T-helper 1 cell treated with Interleukin-12 subunit alpha and Interleukin-12 subunit beta and Interleukin-4 antibody, amounts not matched to agents 30 ng/mL and 1 ng/mL, for 36 hours (primary cell): ENCODE results near the gene TMEM179. TPM values are rescaled to one million over a fixed set of nuclear protein-coding genes. Genes with fewer than 3 reads are reported as not detected.
"Not testable (repeated sequence)": the region's sequence is repeated elsewhere in the genome, so short reads cannot be mapped to it uniquely, and the experiment has no call there.

Experiments
- intact Hi-C: fragments of 100-400 bp; cut with micrococcal nuclease; formaldehyde crosslinking; loops from one replicate; pipeline ENCODE4 v1.15.1; 2024
- total RNA-seq: library from RNA; stranded (reverse); gene quantifications from 2 replicates; pipeline ENCODE4 v1.2.3, GENCODE V29; 2022

The TMEM179 gene
- 0.15 and 0.25 TPM in 2 replicates for total RNA-seq

GRCh38 chr14:104604458-104605449 is at the start of gene TMEM179:
Gene TMEM179 (minus strand): TSS chr14:104604772. CDS start chr14:104604741, 31 bp downstream.
- intact Hi-C loops, result no loop called here

GRCh38 chr14:104654119-104654518 is 49.5 kb upstream of the TMEM179 start:
- intact Hi-C loops, result no loop called here

GRCh38 chr14:104653130-104653920 is 48.8 kb upstream of the TMEM179 start:
- intact Hi-C loops, result not testable (repeated sequence)

- intact Hi-C loops, result no loop called here
Observed at GRCh38 chr14:104652386-104652785, 47.8 kb upstream of the TMEM179 start.

GRCh38 chr14:104651876-104652260 is 47.3 kb upstream of the TMEM179 start:
- intact Hi-C loops, result no loop called here

- intact Hi-C loops, result loop anchor here (1.0 kb wide), 1 partner anchor 57 kb away; no protein-coding TSS in a partner anchor
Observed at GRCh38 chr14:104650981-104651875, 46.7 kb upstream of the TMEM179 start.

GRCh38 chr14:104650057-104650980 is 45.7 kb upstream of the TMEM179 start:
- intact Hi-C loops, result loop anchor here (1.0 kb wide), 1 partner anchor 58 kb away; no protein-coding TSS in a partner anchor

GRCh38 chr14:104647467-104648043 is 43.0 kb upstream of the TMEM179 start:
- intact Hi-C loops, result no loop called here

GRCh38 chr14:104644656-104645378 is 40.2 kb upstream of the TMEM179 start:
- intact Hi-C loops, result no loop called here

GRCh38 chr14:104644091-104644635 is 39.6 kb upstream of the TMEM179 start:
- intact Hi-C loops, result no loop called here

- intact Hi-C loops, result no loop called here
Observed at GRCh38 chr14:104643306-104643705, 38.7 kb upstream of the TMEM179 start.

GRCh38 chr14:104642540-104642868 is 37.9 kb upstream of the TMEM179 start:
- intact Hi-C loops, result no loop called here

GRCh38 chr14:104641753-104642539 is 37.4 kb upstream of the TMEM179 start:
- intact Hi-C loops, result no loop called here

- intact Hi-C loops, result loop anchor here (1.0 kb wide), 3 partner anchors 503 to 562 kb away; no protein-coding TSS in a partner anchor
Observed at GRCh38 chr14:104640681-104641080, 36.1 kb upstream of the TMEM179 start.

- intact Hi-C loops, result loop anchor here (1.0 kb wide), 3 partner anchors 503 to 562 kb away; no protein-coding TSS in a partner anchor
Observed at GRCh38 chr14:104639885-104640548, 35.4 kb upstream of the TMEM179 start.

- intact Hi-C loops, result no loop called here
Observed at GRCh38 chr14:104639471-104639870, 34.9 kb upstream of the TMEM179 start.

- intact Hi-C loops, result no loop called here
Observed at GRCh38 chr14:104638927-104639450, 34.4 kb upstream of the TMEM179 start.
